ENCODE data around the gene SEMA5A. TPM values are rescaled to one million over a fixed set of nuclear protein-coding genes. Genes with fewer than 3 reads are reported as not detected.

Gene SEMA5A
- polyA plus RNA-seq, 1 donor (not counting 4 experiments of a cell fraction or from before 2014, with no cell fraction given) = 0.16 TPM

- no peaks in the 10 kb centered on the region for H3K9me1 ChIP-seq (ENCODE audit: control insufficient read depth, extremely low read depth, insufficient read depth, low read length)
- FAIRE-seq = no peak
- no peaks in the 10 kb centered on the region for H3K9me3 ChIP-seq (ENCODE audit: control insufficient read depth, low read depth, low read length)
- no peak overlapping the region for H3K4me3 ChIP-seq (ENCODE audit: control insufficient read depth in 2 of 3, extremely low read depth in 1 of 3, insufficient read depth in 2 of 3, low read depth in 1 of 3, low read length in 3 of 3)
- H2AFZ ChIP-seq (ENCODE audit: control insufficient read depth, low read length) = no peak overlapping the region
- no peaks in the 10 kb centered on the region for H3K36me3 ChIP-seq (ENCODE audit: control insufficient read depth in 2 of 2, extremely low read depth in 1 of 2, insufficient read depth in 2 of 2, low read length in 2 of 2)
- dilution Hi-C loops (cut with MboI; ENCODE audit: extremely low pct_ligation_motif_present, low sequenced_read_pairs) = no loop called here
- H3K4me1 ChIP-seq (ENCODE audit: control insufficient read depth, extremely low read depth, insufficient read depth, low read length) = peaks cover 6% of the 10 kb centered on the region
- H3K79me2 ChIP-seq (ENCODE audit: control insufficient read depth, insufficient read depth, low read length) = no peaks in the 10 kb centered on the region
- no peak for DNase-seq (ENCODE audit: low read depth, low spot score)
- H4K20me1 ChIP-seq (ENCODE audit: control insufficient read depth, extremely low read depth, insufficient read depth, low read length) = no peaks in the 10 kb centered on the region
- TF ChIP-seq EZH2 (IDR thresholded peaks at IDR 0.05; ENCODE audit: low read length) (no peak), CTCF (optimal IDR thresholded peaks at IDR 0.05 in 1 of 3, IDR thresholded peaks at IDR 0.05 in 1 of 3, conservative IDR thresholded peaks at IDR 0.05 in 1 of 3; ENCODE audit: extremely low read depth in 1 of 3, insufficient read depth in 2 of 3, low read length in 3 of 3) (no peak)
- no peak overlapping the region for H3K4me2 ChIP-seq (ENCODE audit: control insufficient read depth, extremely low read depth, insufficient read depth, low read depth, low read length)
- H3K9ac ChIP-seq (ENCODE audit: control insufficient read depth, extremely low read depth, insufficient read depth, low read length) = no peak overlapping the region
- no peaks in the 10 kb centered on the region for H3K27me3 ChIP-seq (ENCODE audit: control insufficient read depth, extremely low read depth, insufficient read depth, low read length)
- H3K27ac ChIP-seq (ENCODE audit: control insufficient read depth, insufficient read depth, low read length) = no peak overlapping the region
These were observed 12.8 kb downstream of the SEMA5A start for GRCh38 chr5:9533096-9533495.

- dilution Hi-C loops (cut with MboI; ENCODE audit: extremely low pct_ligation_motif_present, low sequenced_read_pairs) = no loop called here
- H3K36me3 ChIP-seq (ENCODE audit: control insufficient read depth in 2 of 2, extremely low read depth in 1 of 2, insufficient read depth in 2 of 2, low read length in 2 of 2) = no peaks in the 10 kb centered on the region
- no peak overlapping the region for H3K9ac ChIP-seq (ENCODE audit: control insufficient read depth, extremely low read depth, insufficient read depth, low read length)
- H2AFZ ChIP-seq (ENCODE audit: control insufficient read depth, low read length) = no peak overlapping the region
- no peak overlapping the region for H3K4me2 ChIP-seq (ENCODE audit: control insufficient read depth, extremely low read depth, insufficient read depth, low read depth, low read length)
- no peaks in the 10 kb centered on the region for H4K20me1 ChIP-seq (ENCODE audit: control insufficient read depth, extremely low read depth, insufficient read depth, low read length)
- H3K79me2 ChIP-seq (ENCODE audit: control insufficient read depth, insufficient read depth, low read length) = no peaks in the 10 kb centered on the region
- DNase-seq (ENCODE audit: low read depth, low spot score) (no peak), FAIRE-seq (no peak)
- TF ChIP-seq CTCF (optimal IDR thresholded peaks at IDR 0.05 in 1 of 3, IDR thresholded peaks at IDR 0.05 in 1 of 3, conservative IDR thresholded peaks at IDR 0.05 in 1 of 3; ENCODE audit: extremely low read depth in 1 of 3, insufficient read depth in 2 of 3, low read length in 3 of 3) (no peak), EZH2 (IDR thresholded peaks at IDR 0.05; ENCODE audit: low read length) (no peak)
- no peak overlapping the region for H3K27ac ChIP-seq (ENCODE audit: control insufficient read depth, insufficient read depth, low read length)
- peaks cover 1% of the 10 kb centered on the region for H3K4me1 ChIP-seq (ENCODE audit: control insufficient read depth, extremely low read depth, insufficient read depth, low read length)
- H3K27me3 ChIP-seq (ENCODE audit: control insufficient read depth, extremely low read depth, insufficient read depth, low read length) = no peaks in the 10 kb centered on the region
- no peaks in the 10 kb centered on the region for H3K9me3 ChIP-seq (ENCODE audit: control insufficient read depth, low read depth, low read length)
- no peaks in the 10 kb centered on the region for H3K9me1 ChIP-seq (ENCODE audit: control insufficient read depth, extremely low read depth, insufficient read depth, low read length)
- no peak overlapping the region for H3K4me3 ChIP-seq (ENCODE audit: control insufficient read depth in 2 of 3, extremely low read depth in 1 of 3, insufficient read depth in 2 of 3, low read depth in 1 of 3, low read length in 3 of 3)
These were observed 16.4 kb downstream of the SEMA5A start for GRCh38 chr5:9529513-9529912.

All from keratinocyte (primary cell).